Neural progenitor cell (in vitro differentiated cells): Measurements from ENCODE around the gene RRP8.

Experiments
- CTCF ChIP-seq: fragments of 200-600 bp; sonication (generic); IDR thresholded peaks from 2 replicates; pipeline ENCODE4 v1.5.1; 2017; ENCODE audit warnings: antibody characterized with exemption, mild to moderate bottlenecking
- EZH2 ChIP-seq: fragments of 200-600 bp; sonication (generic); IDR thresholded peaks from 2 replicates; pipeline ENCODE4 v1.6.1; 2017; ENCODE audit warnings: antibody characterized with exemption, mild to moderate bottlenecking, moderate library complexity
- EZH2phosphoT487 ChIP-seq: fragments of 200-600 bp; sonication (generic); IDR thresholded peaks from 2 replicates; pipeline ENCODE4 v1.6.1; 2017; ENCODE audit warnings: antibody characterized with exemption

- TF ChIP-seq CTCF (no peak), EZH2phosphoT487 (no peak), EZH2 (no peak)
Observed at GRCh38 chr11:6557063-6557462, 46.4 kb downstream of the RRP8 start.
